Osteocyte (in vitro differentiated cells): ENCODE results near the gene CCDC142. TPM values are rescaled to one million over a fixed set of nuclear protein-coding genes. Genes with fewer than 3 reads are reported as not detected.

ENCODE experiments used
- DNase-seq: peaks from one replicate; pipeline ENCODE4 v3.0.0; 2021; ENCODE audit warnings: mixed read lengths; ENCODE audit not compliant: unreplicated experiment; ENCODE audit errors: extremely low spot score
- H3K27ac Mint-ChIP-seq: one replicate; pipeline ENCODE4 v1.8.0; 2021; ENCODE audit warnings: mild to moderate bottlenecking, mixed read lengths; ENCODE audit not compliant: unreplicated experiment
- H3K27me3 Mint-ChIP-seq: one replicate; pipeline ENCODE4 v1.8.0; 2021; ENCODE audit warnings: mixed read lengths; ENCODE audit not compliant: unreplicated experiment
- H3K36me3 Mint-ChIP-seq: one replicate; pipeline ENCODE4 v1.8.0; 2021; ENCODE audit warnings: mixed read lengths; ENCODE audit not compliant: unreplicated experiment
- H3K4me1 Mint-ChIP-seq: one replicate; pipeline ENCODE4 v1.8.0; 2021; ENCODE audit warnings: mixed read lengths; ENCODE audit not compliant: unreplicated experiment
- H3K4me3 Mint-ChIP-seq: one replicate; pipeline ENCODE4 v1.8.0; 2021; ENCODE audit warnings: mild to moderate bottlenecking, moderate library complexity, mixed read lengths; ENCODE audit not compliant: unreplicated experiment
- H3K9me3 Mint-ChIP-seq: one replicate; pipeline ENCODE4 v1.8.0; 2021; ENCODE audit warnings: mixed read lengths; ENCODE audit not compliant: unreplicated experiment
- total RNA-seq: library from RNA; stranded (reverse); gene quantifications from 2 replicates; pipeline ENCODE4 v1.2.1, GENCODE V29; 2021
- TF ChIP-seq, protein P1 (sequence below): fragments of 200-600 bp; sonication (generic); IDR thresholded peaks from 2 replicates; pipeline ENCODE4 v1.5.0; 2021; ENCODE audit warnings: antibody characterized with exemption, mild to moderate bottlenecking, moderate library complexity

Gene CCDC142
- total RNA-seq, 1 donor from 2014 or later: 20.6 TPM

DNA sequence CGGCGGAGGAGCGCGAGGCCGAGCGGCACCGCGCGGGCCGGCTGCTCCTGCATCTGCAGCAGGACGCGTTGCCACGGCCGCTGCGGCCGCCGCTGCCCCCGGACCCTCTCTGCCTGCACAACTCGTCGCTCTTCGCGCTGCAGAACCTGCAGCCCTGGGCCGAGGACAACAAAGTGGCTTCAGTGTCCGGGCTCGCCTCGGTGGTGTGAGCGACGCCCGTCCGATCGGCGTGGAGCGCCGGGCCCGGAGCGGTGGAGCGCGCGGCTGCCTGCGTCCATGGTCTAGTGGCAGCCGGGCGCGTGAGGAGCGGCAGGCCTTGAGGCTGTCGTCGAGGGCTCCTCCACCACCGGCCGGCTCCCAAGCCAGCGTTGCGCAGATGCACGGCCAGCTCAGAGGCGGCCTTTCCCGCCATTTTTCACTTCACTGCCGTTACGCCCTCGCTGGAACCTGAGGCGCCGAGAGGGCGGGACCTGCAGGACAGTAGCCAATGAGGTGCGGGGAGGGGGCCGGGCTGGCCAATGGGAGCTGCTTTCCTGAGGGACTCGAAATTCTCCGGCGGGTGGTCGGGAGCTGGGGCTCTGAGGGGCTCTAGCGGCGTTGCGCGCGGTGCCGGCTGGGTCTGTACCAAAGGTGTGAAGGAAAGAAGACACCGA, 33.3 kb upstream of the CCDC142 start:
- Mint-ChIP-seq H3K36me3 (no peaks in the 10 kb centered on the region), H3K4me1 (peaks cover 11% of the 10 kb centered on the region), H3K9me3 (no peaks in the 10 kb centered on the region), H3K27ac (no peak overlapping the region), H3K27me3 (peaks cover 80% of the 10 kb centered on the region), H3K4me3 (peak overlapping the region; percentile 29)
- TF ChIP-seq, protein P1, sequence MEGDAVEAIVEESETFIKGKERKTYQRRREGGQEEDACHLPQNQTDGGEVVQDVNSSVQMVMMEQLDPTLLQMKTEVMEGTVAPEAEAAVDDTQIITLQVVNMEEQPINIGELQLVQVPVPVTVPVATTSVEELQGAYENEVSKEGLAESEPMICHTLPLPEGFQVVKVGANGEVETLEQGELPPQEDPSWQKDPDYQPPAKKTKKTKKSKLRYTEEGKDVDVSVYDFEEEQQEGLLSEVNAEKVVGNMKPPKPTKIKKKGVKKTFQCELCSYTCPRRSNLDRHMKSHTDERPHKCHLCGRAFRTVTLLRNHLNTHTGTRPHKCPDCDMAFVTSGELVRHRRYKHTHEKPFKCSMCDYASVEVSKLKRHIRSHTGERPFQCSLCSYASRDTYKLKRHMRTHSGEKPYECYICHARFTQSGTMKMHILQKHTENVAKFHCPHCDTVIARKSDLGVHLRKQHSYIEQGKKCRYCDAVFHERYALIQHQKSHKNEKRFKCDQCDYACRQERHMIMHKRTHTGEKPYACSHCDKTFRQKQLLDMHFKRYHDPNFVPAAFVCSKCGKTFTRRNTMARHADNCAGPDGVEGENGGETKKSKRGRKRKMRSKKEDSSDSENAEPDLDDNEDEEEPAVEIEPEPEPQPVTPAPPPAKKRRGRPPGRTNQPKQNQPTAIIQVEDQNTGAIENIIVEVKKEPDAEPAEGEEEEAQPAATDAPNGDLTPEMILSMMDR: no peak
- no peak for DNase-seq

GRCh38 chr2:74515271-74515980, 32.6 kb upstream of the CCDC142 start:
- Mint-ChIP-seq H3K27me3 (peaks cover 80% of the 10 kb centered on the region), H3K36me3 (no peaks in the 10 kb centered on the region), H3K27ac (no peak overlapping the region), H3K4me1 (peaks cover 11% of the 10 kb centered on the region), H3K4me3 (peak overlapping the region; percentile 29), H3K9me3 (no peaks in the 10 kb centered on the region)
- DNase-seq: no peak
- TF ChIP-seq, protein P1: no peak

- Mint-ChIP-seq H3K27ac (no peak within 1 kb of the TSS), H3K4me1 (peaks cover 11% of the 10 kb centered on the region), H3K4me3 (no peak within 1 kb of the TSS), H3K27me3 (peaks cover 80% of the 10 kb centered on the region), H3K36me3 (peaks cover 3% of the 10 kb centered on the region), H3K9me3 (no peaks in the 10 kb centered on the region)
- DNase-seq: no peak
- TF ChIP-seq, protein P1: no peak
These were observed 31.8 kb upstream of the CCDC142 start, which contains the start of gene TLX2 for GRCh38 chr2:74514368-74515270. TSS of gene TLX2 (plus strand) at chr2:74514450. CDS start at chr2:74514807, 357 bp downstream.

DNA sequence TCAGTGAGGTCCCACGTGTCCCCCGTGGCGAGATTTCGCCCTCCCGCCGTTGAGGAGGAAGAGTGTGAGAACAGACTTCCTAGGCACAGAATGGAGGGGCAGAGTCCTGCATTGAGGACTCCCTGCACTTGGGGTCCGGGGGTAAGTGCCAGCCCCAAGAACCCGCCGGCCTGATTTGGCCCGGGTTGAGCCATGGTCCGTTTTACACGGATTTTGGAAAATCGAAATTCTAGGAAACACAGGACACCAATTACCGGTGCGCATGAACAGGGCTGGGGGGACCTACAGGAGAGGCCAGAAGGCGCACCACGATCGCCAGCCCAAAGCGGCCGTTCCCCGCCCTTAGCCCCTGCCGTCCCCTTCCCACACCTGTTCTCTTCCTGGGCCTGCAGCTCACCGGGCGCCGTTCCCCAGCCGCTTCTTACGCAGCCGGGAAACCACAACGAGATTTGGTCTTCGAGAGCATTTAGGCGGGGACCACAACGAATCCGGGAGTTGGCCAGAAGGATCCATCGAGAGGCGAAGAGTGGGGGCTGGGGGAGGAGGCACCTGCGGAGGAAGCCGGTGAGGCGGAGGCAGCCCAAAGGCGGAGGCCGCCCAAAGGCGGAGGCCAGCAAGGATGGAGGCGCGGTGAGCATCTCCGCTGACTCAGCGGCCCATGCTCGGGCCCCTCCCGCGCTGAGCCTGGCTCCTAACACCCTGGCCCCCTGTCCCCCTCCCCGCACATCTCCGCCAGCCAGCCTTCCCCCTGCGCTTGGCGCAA, 31.0 kb upstream of the CCDC142 start:
- no peaks in the 10 kb centered on the region for H3K9me3 Mint-ChIP-seq
- H3K27me3 Mint-ChIP-seq: peaks cover 73% of the 10 kb centered on the region
- DNase-seq: no peak
- peaks cover 11% of the 10 kb centered on the region for H3K4me1 Mint-ChIP-seq
- TF ChIP-seq, protein P1: no peak
- no peak overlapping the region for H3K4me3 Mint-ChIP-seq
- H3K36me3 Mint-ChIP-seq: peaks cover 4% of the 10 kb centered on the region
- H3K27ac Mint-ChIP-seq: no peak overlapping the region
